ENCODE measurements around the gene SLC5A5.

SLC5A5 gene

DNA sequence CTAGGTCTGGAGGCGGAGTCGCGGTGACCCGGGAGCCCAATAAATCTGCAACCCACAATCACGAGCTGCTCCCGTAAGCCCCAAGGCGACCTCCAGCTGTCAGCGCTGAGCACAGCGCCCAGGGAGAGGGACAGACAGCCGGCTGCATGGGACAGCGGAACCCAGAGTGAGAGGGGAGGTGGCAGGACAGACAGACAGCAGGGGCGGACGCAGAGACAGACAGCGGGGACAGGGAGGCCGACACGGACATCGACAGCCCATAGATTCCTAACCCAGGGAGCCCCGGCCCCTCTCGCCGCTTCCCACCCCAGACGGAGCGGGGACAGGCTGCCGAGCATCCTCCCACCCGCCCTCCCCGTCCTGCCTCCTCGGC lies at the start of gene SLC5A5:
Gene SLC5A5, plus strand, starts transcription at position 68 of the 373 bp plus-strand sequence. CDS start 375 bp downstream, outside the sequence.
- Histone ChIP-seq H3K27ac (no peak within 1 kb of the TSS), H3K4me1 (ENCODE audit: control insufficient read depth in 1 of 2, insufficient read depth in 1 of 2, low read depth in 1 of 2, low read length in 1 of 2) (peaks cover 28 to 31% of the 10 kb centered on the region in 2 experiments), H3K9me3 (no peaks in the 10 kb centered on the region), H3K36me3 (no peaks in the 10 kb centered on the region), H3K4me3 (ENCODE audit: low read depth in 1 of 2, low read length in 1 of 2) (peak within 1 kb of the TSS; percentile 44), H3K27me3 (peaks cover 58% of the 10 kb centered on the region)
- TF ChIP-seq CTCF (IDR thresholded peaks at IDR 0.05) = no peak

DNA sequence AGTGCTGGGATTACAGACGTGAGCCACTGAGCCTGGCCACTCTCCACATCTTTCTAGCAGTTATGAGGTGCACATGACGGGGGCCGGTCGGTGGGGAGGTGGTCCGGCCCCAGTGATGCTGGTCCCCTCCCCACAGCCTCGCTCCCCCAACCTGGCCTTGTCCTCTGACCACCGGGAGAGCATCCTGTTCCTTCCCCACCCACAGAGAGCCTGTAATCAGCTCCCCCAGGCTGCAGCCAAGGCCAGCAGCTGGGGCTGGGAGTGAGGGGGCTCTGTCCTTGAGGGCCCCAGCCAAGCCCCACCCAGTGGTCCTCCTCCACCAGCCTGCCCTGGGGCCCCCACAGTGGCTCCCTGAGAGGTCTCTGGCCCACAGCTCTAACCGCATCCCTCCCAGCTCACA lies 47.4 kb upstream of the SLC5A5 start:
- no peak for TF ChIP-seq CTCF (IDR thresholded peaks at IDR 0.05)
- Histone ChIP-seq H3K9me3 (no peaks in the 10 kb centered on the region), H3K27me3 (no peaks in the 10 kb centered on the region), H3K36me3 (peaks cover 30% of the 10 kb centered on the region), H3K27ac (no peak overlapping the region), H3K4me1 (ENCODE audit: control insufficient read depth in 1 of 2, insufficient read depth in 1 of 2, low read depth in 1 of 2, low read length in 1 of 2) (peaks cover 25 to 26% of the 10 kb centered on the region in 2 experiments), H3K4me3 (ENCODE audit: low read depth in 1 of 2, low read length in 1 of 2) (no peak overlapping the region)

- Histone ChIP-seq H3K4me1 (ENCODE audit: control insufficient read depth in 1 of 2, insufficient read depth in 1 of 2, low read depth in 1 of 2, low read length in 1 of 2) (peaks cover 25 to 26% of the 10 kb centered on the region in 2 experiments), H3K4me3 (ENCODE audit: low read depth in 1 of 2, low read length in 1 of 2) (peak overlapping the region in 1 of 2 experiments; percentile 44), H3K27ac (peak overlapping the region; percentile 87), H3K36me3 (peaks cover 52% of the 10 kb centered on the region), H3K27me3 (no peaks in the 10 kb centered on the region), H3K9me3 (no peaks in the 10 kb centered on the region)
- TF ChIP-seq CTCF (IDR thresholded peaks at IDR 0.05) = no peak
These were observed 45.2 kb upstream of the SLC5A5 start for GRCh38 chr19:17826508-17827056.

- peaks cover 80% of the 10 kb centered on the region for H3K36me3 ChIP-seq
- H3K9me3 ChIP-seq = no peaks in the 10 kb centered on the region
- no peak overlapping the region for H3K27ac ChIP-seq
- peaks cover 25 to 26% of the 10 kb centered on the region in 2 experiments for H3K4me1 ChIP-seq (ENCODE audit: control insufficient read depth in 1 of 2, insufficient read depth in 1 of 2, low read depth in 1 of 2, low read length in 1 of 2)
- no peak for TF ChIP-seq CTCF (IDR thresholded peaks at IDR 0.05)
- H3K4me3 ChIP-seq (ENCODE audit: low read depth in 1 of 2, low read length in 1 of 2) = no peak overlapping the region
- H3K27me3 ChIP-seq = no peaks in the 10 kb centered on the region
These were observed 41.7 kb upstream of the SLC5A5 start for GRCh38 chr19:17829855-17830566.

DNA sequence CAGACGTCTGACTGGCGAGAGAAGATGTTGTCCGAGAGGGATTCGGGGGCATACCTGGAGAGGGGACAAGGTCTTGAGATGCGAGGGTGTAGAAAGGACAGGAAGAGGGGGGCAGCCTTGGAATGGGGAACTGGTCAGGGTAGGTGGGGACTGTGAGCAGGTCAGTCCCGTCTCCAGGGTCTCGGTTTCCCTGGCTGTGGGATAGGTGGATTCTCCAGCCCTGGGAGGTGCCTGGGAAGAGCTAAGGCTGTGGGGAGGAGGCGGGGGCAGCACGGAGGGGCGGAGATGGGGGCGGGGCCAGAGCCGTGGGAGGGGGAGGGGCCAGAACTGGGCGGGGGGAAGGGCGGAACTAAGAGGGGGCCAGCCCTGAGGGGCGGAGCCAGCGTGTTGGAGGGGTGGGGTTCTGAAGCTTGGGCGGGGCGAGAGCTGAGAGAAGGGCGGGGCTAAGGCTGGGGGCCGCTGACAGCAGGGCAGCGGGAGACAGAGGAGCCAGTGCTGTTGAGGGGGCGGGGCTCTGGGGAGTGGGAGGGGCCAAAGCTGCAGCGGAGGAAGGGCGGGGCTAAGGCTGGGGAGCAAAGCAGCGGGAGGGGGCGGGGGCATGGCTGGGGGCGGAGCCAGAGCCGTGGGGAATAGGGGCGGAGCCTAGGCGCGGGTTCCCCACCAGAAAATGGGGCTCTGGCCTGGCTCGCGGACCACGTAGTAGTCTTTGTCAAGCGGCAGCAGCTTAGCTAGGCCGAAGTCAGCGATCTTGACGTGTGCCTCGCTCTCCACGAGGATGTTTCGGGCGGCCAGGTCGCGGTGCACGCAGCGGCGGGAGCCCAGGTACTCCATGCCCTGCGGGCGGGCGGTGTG lies 41.0 kb upstream of the SLC5A5 start:
- Histone ChIP-seq H3K4me3 (ENCODE audit: low read depth in 1 of 2, low read length in 1 of 2) (no peak overlapping the region), H3K27me3 (no peaks in the 10 kb centered on the region), H3K9me3 (no peaks in the 10 kb centered on the region), H3K36me3 (peaks cover 82% of the 10 kb centered on the region), H3K4me1 (ENCODE audit: control insufficient read depth in 1 of 2, insufficient read depth in 1 of 2, low read depth in 1 of 2, low read length in 1 of 2) (peaks cover 25 to 26% of the 10 kb centered on the region in 2 experiments), H3K27ac (no peak overlapping the region)
- no peak for TF ChIP-seq CTCF (IDR thresholded peaks at IDR 0.05)

All from neutrophil (primary cell).